GM12873 (cell line): ENCODE results near the gene CAMKK2.

Experiments
- CTCF ChIP-seq: IDR thresholded peaks from 2 replicates; pipeline ENCODE4 v1.5.1; 2012; ENCODE audit warnings: low read depth, mild to moderate bottlenecking, moderate library complexity, low read length, control low read depth; ENCODE audit not compliant: insufficient read depth; ENCODE audit errors: missing control alignments

The CAMKK2 gene

GRCh38 chr12:121264135-121264534, 32.4 kb downstream of the CAMKK2 start:
- TF ChIP-seq CTCF = no peak

- no peak for TF ChIP-seq CTCF
Observed at GRCh38 chr12:121263206-121263935, 33.1 kb downstream of the CAMKK2 start.

GRCh38 chr12:121261398-121261797, 35.1 kb downstream of the CAMKK2 start:
- no peak for TF ChIP-seq CTCF

- no peak for TF ChIP-seq CTCF
Observed at GRCh38 chr12:121260091-121260490, 36.4 kb downstream of the CAMKK2 start.

- no peak for TF ChIP-seq CTCF
Observed at GRCh38 chr12:121259074-121259473, 37.4 kb downstream of the CAMKK2 start.

GRCh38 chr12:121255433-121255832, 41.1 kb downstream of the CAMKK2 start:
- TF ChIP-seq CTCF = no peak

- no peak for TF ChIP-seq CTCF
Observed at GRCh38 chr12:121253638-121254335, 42.7 kb downstream of the CAMKK2 start.
